ENCODE data around the gene SYT7.

DNA sequence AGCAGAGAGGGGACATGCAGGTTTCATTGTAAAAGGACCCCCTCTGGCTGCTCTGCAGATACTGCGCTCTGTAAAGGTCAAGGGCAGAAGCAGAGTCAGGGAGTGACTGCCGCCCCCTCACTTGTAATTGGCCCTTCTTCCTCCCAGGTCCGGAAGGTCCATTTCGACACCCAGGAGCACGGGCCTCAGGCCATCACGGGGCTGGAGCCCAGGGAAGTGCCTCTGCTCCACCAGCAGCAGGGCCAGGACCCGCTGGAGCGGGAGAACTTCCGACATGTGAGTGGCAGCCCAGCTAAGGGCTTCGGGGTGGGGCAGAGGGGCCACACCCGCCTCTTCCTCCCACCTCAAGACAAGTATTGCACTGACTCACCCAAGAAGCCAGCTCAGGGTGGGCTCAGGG is 96.3 kb downstream of the SYT7 start:
- no peak for TF ChIP-seq POLR2A (IDR thresholded peaks at IDR 0.05)
- TF ChIP-seq, protein P1, sequence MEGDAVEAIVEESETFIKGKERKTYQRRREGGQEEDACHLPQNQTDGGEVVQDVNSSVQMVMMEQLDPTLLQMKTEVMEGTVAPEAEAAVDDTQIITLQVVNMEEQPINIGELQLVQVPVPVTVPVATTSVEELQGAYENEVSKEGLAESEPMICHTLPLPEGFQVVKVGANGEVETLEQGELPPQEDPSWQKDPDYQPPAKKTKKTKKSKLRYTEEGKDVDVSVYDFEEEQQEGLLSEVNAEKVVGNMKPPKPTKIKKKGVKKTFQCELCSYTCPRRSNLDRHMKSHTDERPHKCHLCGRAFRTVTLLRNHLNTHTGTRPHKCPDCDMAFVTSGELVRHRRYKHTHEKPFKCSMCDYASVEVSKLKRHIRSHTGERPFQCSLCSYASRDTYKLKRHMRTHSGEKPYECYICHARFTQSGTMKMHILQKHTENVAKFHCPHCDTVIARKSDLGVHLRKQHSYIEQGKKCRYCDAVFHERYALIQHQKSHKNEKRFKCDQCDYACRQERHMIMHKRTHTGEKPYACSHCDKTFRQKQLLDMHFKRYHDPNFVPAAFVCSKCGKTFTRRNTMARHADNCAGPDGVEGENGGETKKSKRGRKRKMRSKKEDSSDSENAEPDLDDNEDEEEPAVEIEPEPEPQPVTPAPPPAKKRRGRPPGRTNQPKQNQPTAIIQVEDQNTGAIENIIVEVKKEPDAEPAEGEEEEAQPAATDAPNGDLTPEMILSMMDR (IDR thresholded peaks at IDR 0.05) = no peak
